DND-41 (cell line): ENCODE data around the gene GALNT13.

Source experiments
- ATAC-seq: fragments of 200-7000 bp; cut with Tn5 transposase; 3 replicates; pipeline ENCODE4 v1.9.1; 2021; ENCODE audit warnings: low read depth; ENCODE audit not compliant: insufficient read depth
- DNase-seq: peaks from one replicate; pipeline ENCODE4 v3.0.0-alpha.2; 2020
- H2AFZ ChIP-seq: 2 replicates; pipeline ENCODE4 v1.6.0; 2012; ENCODE audit warnings: low read depth, low read length
- H3K27ac ChIP-seq: 2 replicates; pipeline ENCODE4 v1.5.1; 2012; ENCODE audit warnings: low read length, inconsistent platforms
- H3K27me3 ChIP-seq: fragments of 200-600 bp; sonication (generic); 2 replicates; pipeline ENCODE4 v1.6.0; 2012; ENCODE audit warnings: low read length, mild to moderate bottlenecking, inconsistent platforms; ENCODE audit not compliant: insufficient read depth, poor library complexity
- H3K36me3 ChIP-seq: 2 replicates; pipeline ENCODE4 v1.5.1; 2012; ENCODE audit warnings: low read length, inconsistent platforms; ENCODE audit not compliant: insufficient read depth
- H3K4me1 ChIP-seq: 2 replicates; pipeline ENCODE4 v1.5.1; 2012; ENCODE audit warnings: mild to moderate bottlenecking, low read length; ENCODE audit not compliant: insufficient read depth
- H3K4me2 ChIP-seq: 2 replicates; pipeline ENCODE4 v1.6.0; 2012; ENCODE audit warnings: mild to moderate bottlenecking, moderate library complexity, low read length, inconsistent platforms; ENCODE audit not compliant: insufficient read depth
- H3K4me3 ChIP-seq, 2 experiments: fragments of 200-600 bp in 1 of 2; shearing (Covaris generic) in 1 of 2; 2 replicates each; pipeline ENCODE4 v1.5.1; 2012 to 2016; ENCODE audit warnings: inconsistent platforms in 2 of 2, low read length in 2 of 2, mild to moderate bottlenecking in 2 of 2, low read depth in 1 of 2, moderate library complexity in 1 of 2
- H3K79me2 ChIP-seq: 2 replicates; pipeline ENCODE4 v1.6.0; 2012; ENCODE audit warnings: low read length, inconsistent platforms; ENCODE audit not compliant: insufficient read depth
- H3K9ac ChIP-seq: 2 replicates; pipeline ENCODE4 v1.6.0; 2012; ENCODE audit warnings: low read depth, mild to moderate bottlenecking, inconsistent platforms, low read length, moderate library complexity
- H3K9me3 ChIP-seq: 2 replicates; pipeline ENCODE4 v1.5.1; 2012; ENCODE audit warnings: low read length, moderate library complexity, mild to moderate bottlenecking, inconsistent platforms; ENCODE audit not compliant: insufficient read depth, severe bottlenecking
- H4K20me1 ChIP-seq: 2 replicates; pipeline ENCODE4 v1.6.0; 2012; ENCODE audit warnings: low read length; ENCODE audit not compliant: insufficient read depth
- EZH2 ChIP-seq: IDR thresholded peaks from 3 replicates; pipeline ENCODE4 v1.6.1; 2012; ENCODE audit warnings: borderline replicate concordance, low read depth, mild to moderate bottlenecking, moderate library complexity, low read length, inconsistent platforms; ENCODE audit not compliant: severe bottlenecking
- TF ChIP-seq, protein P1 (sequence below): IDR thresholded peaks from 2 replicates; pipeline ENCODE4 v1.5.1; 2012; ENCODE audit warnings: borderline replicate concordance, low read length, moderate library complexity, mild to moderate bottlenecking; ENCODE audit not compliant: poor library complexity, severe bottlenecking; ENCODE audit errors: extremely low read depth

The GALNT13 gene

DNA sequence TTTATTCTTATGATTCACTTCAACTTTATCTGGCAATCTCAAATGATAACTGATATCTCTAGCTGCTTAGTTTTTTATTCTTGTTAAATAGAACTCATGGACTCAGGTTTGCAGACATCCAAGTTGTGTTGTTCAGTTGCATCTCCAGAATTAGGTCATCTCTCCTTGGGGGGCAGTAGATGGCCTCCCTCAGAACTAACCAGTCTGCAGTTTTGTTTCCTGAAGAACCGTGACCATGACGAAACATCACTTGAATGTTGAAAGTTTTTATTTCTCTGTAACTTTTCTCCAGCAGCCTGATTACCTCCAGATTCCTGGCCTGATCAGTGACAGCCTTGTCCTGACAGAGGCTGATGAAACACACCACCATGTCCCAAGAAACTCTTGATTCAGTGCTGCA is 321.5 kb downstream of the GALNT13 start:
- no peaks in the 10 kb centered on the region for H4K20me1 ChIP-seq
- ATAC-seq: no peak
- no peaks in the 10 kb centered on the region for H3K9me3 ChIP-seq
- H2AFZ ChIP-seq: no peak overlapping the region
- no peak overlapping the region for H3K27ac ChIP-seq
- no peaks in the 10 kb centered on the region for H3K27me3 ChIP-seq
- H3K4me3 ChIP-seq: no peak overlapping the region
- no peaks in the 10 kb centered on the region for H3K4me1 ChIP-seq
- no peaks in the 10 kb centered on the region for H3K79me2 ChIP-seq
- no peaks in the 10 kb centered on the region for H3K36me3 ChIP-seq
- no peak for DNase-seq
- no peak overlapping the region for H3K9ac ChIP-seq
- H3K4me2 ChIP-seq: no peak overlapping the region
- no peak for TF ChIP-seq EZH2
- TF ChIP-seq, protein P1, sequence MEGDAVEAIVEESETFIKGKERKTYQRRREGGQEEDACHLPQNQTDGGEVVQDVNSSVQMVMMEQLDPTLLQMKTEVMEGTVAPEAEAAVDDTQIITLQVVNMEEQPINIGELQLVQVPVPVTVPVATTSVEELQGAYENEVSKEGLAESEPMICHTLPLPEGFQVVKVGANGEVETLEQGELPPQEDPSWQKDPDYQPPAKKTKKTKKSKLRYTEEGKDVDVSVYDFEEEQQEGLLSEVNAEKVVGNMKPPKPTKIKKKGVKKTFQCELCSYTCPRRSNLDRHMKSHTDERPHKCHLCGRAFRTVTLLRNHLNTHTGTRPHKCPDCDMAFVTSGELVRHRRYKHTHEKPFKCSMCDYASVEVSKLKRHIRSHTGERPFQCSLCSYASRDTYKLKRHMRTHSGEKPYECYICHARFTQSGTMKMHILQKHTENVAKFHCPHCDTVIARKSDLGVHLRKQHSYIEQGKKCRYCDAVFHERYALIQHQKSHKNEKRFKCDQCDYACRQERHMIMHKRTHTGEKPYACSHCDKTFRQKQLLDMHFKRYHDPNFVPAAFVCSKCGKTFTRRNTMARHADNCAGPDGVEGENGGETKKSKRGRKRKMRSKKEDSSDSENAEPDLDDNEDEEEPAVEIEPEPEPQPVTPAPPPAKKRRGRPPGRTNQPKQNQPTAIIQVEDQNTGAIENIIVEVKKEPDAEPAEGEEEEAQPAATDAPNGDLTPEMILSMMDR: no peak

DNA sequence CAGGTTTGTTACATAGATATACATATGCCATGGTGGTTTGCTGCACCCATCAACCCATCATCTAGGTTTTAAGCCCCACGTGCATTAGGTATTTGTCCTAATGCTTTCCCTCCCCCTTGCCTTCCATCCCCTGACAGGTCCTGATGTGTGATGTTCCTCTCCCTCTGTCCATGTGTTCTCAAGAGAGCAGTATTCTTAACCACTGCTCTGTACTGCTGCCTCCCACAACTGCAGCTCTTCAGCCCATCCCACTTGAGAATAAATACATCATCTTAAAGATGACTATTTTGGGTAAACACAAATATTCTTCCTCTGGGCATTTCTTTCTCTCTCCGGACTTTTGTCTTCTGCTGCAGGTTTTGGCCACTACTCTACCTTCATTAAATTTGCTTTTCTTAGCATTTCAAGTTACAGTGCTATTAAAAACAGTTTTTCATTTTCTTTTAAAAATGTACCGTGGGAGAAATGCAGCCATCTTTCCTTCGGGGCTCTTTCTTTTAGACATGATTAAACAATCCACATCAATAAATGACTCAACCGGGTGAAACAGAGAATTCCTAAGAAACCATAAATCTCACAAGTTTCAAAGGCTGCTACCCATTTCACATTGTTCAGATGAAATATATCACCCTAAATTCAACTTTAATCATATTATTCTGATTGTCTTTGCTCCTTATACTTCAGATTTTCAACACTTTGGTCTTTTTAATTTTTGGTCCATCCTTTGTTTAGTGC is 323.4 kb downstream of the GALNT13 start:
- no peak for DNase-seq
- TF ChIP-seq, protein P1: no peak
- TF ChIP-seq EZH2: no peak
- no peak overlapping the region for H3K4me3 ChIP-seq
- no peak for ATAC-seq
- H3K4me2 ChIP-seq: no peak overlapping the region
- H3K27me3 ChIP-seq: no peaks in the 10 kb centered on the region
- H3K79me2 ChIP-seq: no peaks in the 10 kb centered on the region
- H2AFZ ChIP-seq: no peak overlapping the region
- no peaks in the 10 kb centered on the region for H3K36me3 ChIP-seq
- no peak overlapping the region for H3K27ac ChIP-seq
- no peak overlapping the region for H3K9ac ChIP-seq
- no peaks in the 10 kb centered on the region for H3K9me3 ChIP-seq
- H4K20me1 ChIP-seq: no peaks in the 10 kb centered on the region
- H3K4me1 ChIP-seq: no peaks in the 10 kb centered on the region

DNA sequence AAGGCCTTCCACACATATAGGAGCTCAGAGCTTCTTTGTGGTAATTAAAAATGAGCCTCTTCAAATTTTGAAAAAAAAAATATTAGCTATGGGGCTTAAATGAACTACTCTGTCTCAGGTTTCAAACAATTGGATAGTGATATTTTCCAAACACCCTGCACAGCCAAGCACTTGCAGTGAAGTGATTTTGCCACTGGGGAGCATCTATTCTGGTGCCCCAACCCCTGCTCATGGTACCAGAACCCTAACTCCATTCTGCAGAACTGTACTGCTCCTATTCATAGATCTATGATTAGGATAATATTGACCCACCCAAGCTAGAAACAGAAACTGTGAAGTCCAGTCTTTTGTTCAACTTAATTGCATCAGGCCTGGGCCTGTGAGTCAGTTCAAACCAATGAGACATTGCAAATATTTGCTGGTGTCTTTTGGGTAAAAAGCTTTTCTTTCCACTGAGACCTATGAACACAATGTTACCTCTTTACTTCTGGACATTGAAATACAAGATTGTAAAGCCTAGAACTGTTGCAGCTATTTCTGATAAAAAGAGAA is 324.0 kb downstream of the GALNT13 start:
- no peak for ATAC-seq
- TF ChIP-seq, protein P1: no peak
- no peak for TF ChIP-seq EZH2

More for the DNA sequence above, 324.0 kb downstream of the GALNT13 start:
- H3K9me3 ChIP-seq: no peaks in the 10 kb centered on the region
- no peak overlapping the region for H3K4me3 ChIP-seq
- H3K4me2 ChIP-seq: no peak overlapping the region
- H3K79me2 ChIP-seq: no peaks in the 10 kb centered on the region
- H3K27me3 ChIP-seq: no peaks in the 10 kb centered on the region
- no peaks in the 10 kb centered on the region for H4K20me1 ChIP-seq
- H3K36me3 ChIP-seq: no peaks in the 10 kb centered on the region
- DNase-seq: no peak
- H3K4me1 ChIP-seq: no peaks in the 10 kb centered on the region
- H3K9ac ChIP-seq: no peak overlapping the region
- no peak overlapping the region for H2AFZ ChIP-seq
- H3K27ac ChIP-seq: no peak overlapping the region
